Loucy (cell line): ENCODE data around the gene DENND2D.

Source experiments
- H2AFZ ChIP-seq: fragments of 200-600 bp; sonication (generic); 2 replicates; pipeline ENCODE4 v1.6.0; 2016; ENCODE audit warnings: antibody characterized with exemption, mild to moderate bottlenecking, low read length, moderate library complexity
- H3F3A ChIP-seq: fragments of 200-600 bp; 2 replicates; pipeline ENCODE4 v1.6.0; 2016; ENCODE audit warnings: antibody characterized with exemption, low read depth, mild to moderate bottlenecking
- H3K27me3 ChIP-seq: fragments of 200-600 bp; sonication (generic); 2 replicates; pipeline ENCODE4 v1.6.1; 2014; ENCODE audit warnings: low read length, mild to moderate bottlenecking; ENCODE audit not compliant: insufficient read depth, poor library complexity, severe bottlenecking
- H3K36me3 ChIP-seq: fragments of 200-600 bp; sonication (generic); 2 replicates; pipeline ENCODE4 v1.6.1; 2016; ENCODE audit warnings: low read length; ENCODE audit not compliant: insufficient read depth
- H3K4me1 ChIP-seq: fragments of 200-600 bp; sonication (generic); 2 replicates; pipeline ENCODE4 v1.5.1; 2014; ENCODE audit warnings: low read length, mild to moderate bottlenecking; ENCODE audit not compliant: insufficient read depth, poor library complexity, severe bottlenecking
- H3K4me2 ChIP-seq: fragments of 200-600 bp; sonication (generic); 2 replicates; pipeline ENCODE4 v1.6.0; 2014; ENCODE audit warnings: antibody characterized with exemption, low read length, low read depth, mild to moderate bottlenecking; ENCODE audit not compliant: poor library complexity, severe bottlenecking
- H3K4me3 ChIP-seq: fragments of 200-600 bp; sonication (generic); 2 replicates; pipeline ENCODE4 v1.5.1; 2014; ENCODE audit warnings: low read length, mild to moderate bottlenecking, mixed read lengths; ENCODE audit not compliant: poor library complexity, severe bottlenecking
- H3K79me2 ChIP-seq: fragments of 200-600 bp; sonication (generic); 2 replicates; pipeline ENCODE4 v1.6.1; 2014; ENCODE audit warnings: low read length; ENCODE audit not compliant: insufficient read depth
- H3K9ac ChIP-seq: fragments of 200-600 bp; sonication (generic); 2 replicates; pipeline ENCODE4 v1.6.0; 2014; ENCODE audit warnings: mild to moderate bottlenecking, low read depth, low read length, moderate library complexity; ENCODE audit not compliant: poor library complexity, severe bottlenecking
- H3K9me2 ChIP-seq: fragments of 200-600 bp; sonication (generic); replicated peaks from 2 replicates; pipeline ENCODE4 v1.6.1; 2016; ENCODE audit warnings: low read depth, low read length, mixed read lengths
- H3K9me3 ChIP-seq: fragments of 200-600 bp; sonication (generic); 2 replicates; pipeline ENCODE4 v1.6.1; 2014; ENCODE audit warnings: mild to moderate bottlenecking, antibody characterized with exemption, low read length, low read depth; ENCODE audit not compliant: insufficient read depth
- H4K20me1 ChIP-seq: fragments of 200-600 bp; sonication (generic); 2 replicates; pipeline ENCODE4 v1.6.0; 2014; ENCODE audit warnings: antibody characterized with exemption, low read length, mild to moderate bottlenecking; ENCODE audit not compliant: insufficient read depth, poor library complexity, severe bottlenecking
- EZH2phosphoT487 ChIP-seq: fragments of 200-600 bp; IDR thresholded peaks from 2 replicates; pipeline ENCODE4 v1.6.1; 2018; ENCODE audit warnings: antibody characterized with exemption, mild to moderate bottlenecking, moderate library complexity, borderline replicate concordance
- TF ChIP-seq, protein P1 (sequence below): fragments of 200-600 bp; sonication (generic); conservative IDR thresholded peaks from 2 replicates; pipeline ENCODE4 v1.5.1; 2014; ENCODE audit warnings: mild to moderate bottlenecking, antibody characterized with exemption, low read length

The DENND2D gene

DNA sequence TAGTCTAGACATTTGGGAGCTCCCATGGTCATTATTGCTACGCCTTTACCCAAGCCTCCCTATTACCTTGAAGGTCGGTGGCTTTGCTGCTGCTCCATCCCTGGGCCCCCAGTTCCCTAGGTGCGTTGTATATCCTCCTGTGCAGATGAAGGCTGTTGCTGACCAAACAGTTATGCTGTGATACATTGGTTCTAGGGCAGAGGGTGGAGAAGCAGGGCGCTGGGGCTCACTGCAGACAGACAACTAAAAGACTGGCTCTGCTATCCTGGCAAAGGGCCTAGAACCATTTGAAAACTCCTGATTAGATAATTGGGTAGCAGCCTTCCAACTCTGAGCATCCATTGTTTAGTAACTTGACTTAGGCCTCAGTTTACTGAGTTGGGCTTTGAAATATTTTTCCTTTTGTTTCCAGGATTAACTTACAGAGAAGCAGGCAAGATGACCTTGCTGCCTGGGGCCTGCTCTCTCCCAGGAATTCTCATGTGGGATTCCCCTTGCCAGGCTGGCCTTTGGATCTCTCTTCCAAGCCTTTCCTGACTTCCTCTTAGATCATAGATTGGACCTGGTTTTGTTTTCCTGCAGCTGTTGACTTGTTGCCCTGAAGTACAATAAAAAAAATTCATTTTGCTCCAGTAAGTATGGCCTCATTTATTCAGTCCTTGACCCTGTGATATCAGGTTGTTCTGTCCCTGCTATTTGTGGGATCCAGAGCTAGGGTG, 42.5 kb upstream of the DENND2D start:
- no peak overlapping the region for H3K4me3 ChIP-seq
- H3K79me2 ChIP-seq: no peaks in the 10 kb centered on the region
- no peak overlapping the region for H2AFZ ChIP-seq
- H3K27me3 ChIP-seq: no peaks in the 10 kb centered on the region
- H3F3A ChIP-seq: no peaks in the 10 kb centered on the region
- H3K9me3 ChIP-seq: no peaks in the 10 kb centered on the region
- H3K4me1 ChIP-seq: no peaks in the 10 kb centered on the region
- no peaks in the 10 kb centered on the region for H3K36me3 ChIP-seq
- TF ChIP-seq, protein P1, sequence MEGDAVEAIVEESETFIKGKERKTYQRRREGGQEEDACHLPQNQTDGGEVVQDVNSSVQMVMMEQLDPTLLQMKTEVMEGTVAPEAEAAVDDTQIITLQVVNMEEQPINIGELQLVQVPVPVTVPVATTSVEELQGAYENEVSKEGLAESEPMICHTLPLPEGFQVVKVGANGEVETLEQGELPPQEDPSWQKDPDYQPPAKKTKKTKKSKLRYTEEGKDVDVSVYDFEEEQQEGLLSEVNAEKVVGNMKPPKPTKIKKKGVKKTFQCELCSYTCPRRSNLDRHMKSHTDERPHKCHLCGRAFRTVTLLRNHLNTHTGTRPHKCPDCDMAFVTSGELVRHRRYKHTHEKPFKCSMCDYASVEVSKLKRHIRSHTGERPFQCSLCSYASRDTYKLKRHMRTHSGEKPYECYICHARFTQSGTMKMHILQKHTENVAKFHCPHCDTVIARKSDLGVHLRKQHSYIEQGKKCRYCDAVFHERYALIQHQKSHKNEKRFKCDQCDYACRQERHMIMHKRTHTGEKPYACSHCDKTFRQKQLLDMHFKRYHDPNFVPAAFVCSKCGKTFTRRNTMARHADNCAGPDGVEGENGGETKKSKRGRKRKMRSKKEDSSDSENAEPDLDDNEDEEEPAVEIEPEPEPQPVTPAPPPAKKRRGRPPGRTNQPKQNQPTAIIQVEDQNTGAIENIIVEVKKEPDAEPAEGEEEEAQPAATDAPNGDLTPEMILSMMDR: no peak
- TF ChIP-seq EZH2phosphoT487: no peak
- H3K4me2 ChIP-seq: no peak overlapping the region
- no peaks in the 10 kb centered on the region for H4K20me1 ChIP-seq
- no peaks in the 10 kb centered on the region for H3K9me2 ChIP-seq
- H3K9ac ChIP-seq: no peak overlapping the region

DNA sequence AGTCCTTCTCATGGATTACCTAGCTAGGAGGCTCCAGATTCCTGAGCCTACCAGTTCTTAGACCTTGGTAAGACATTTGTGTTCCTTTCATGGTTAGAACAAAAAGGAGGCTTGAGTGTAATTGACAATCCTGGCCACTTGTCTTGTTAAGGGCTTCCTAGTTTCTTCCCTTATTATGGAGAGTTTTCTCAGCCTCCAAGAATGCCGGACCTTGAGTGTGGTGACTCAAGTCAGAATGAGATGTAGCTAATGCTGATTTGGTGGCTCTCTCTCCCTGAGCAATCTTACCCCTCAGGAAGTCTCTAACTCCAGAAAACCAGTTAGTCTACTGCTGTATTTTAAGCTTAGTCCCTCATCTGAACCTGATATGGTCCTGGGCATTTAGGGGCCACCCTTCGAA, 41.4 kb upstream of the DENND2D start:
- TF ChIP-seq, protein P1: no peak
- TF ChIP-seq EZH2phosphoT487: no peak
- no peaks in the 10 kb centered on the region for H3K9me2 ChIP-seq
- H3K4me3 ChIP-seq: no peak overlapping the region
- H3K4me2 ChIP-seq: no peak overlapping the region
- H2AFZ ChIP-seq: no peak overlapping the region
- no peaks in the 10 kb centered on the region for H3K36me3 ChIP-seq
- no peaks in the 10 kb centered on the region for H4K20me1 ChIP-seq
- no peaks in the 10 kb centered on the region for H3K4me1 ChIP-seq
- H3K9me3 ChIP-seq: no peaks in the 10 kb centered on the region
- no peaks in the 10 kb centered on the region for H3K79me2 ChIP-seq
- no peak overlapping the region for H3K9ac ChIP-seq
- H3K27me3 ChIP-seq: no peaks in the 10 kb centered on the region
- H3F3A ChIP-seq: no peaks in the 10 kb centered on the region

DNA sequence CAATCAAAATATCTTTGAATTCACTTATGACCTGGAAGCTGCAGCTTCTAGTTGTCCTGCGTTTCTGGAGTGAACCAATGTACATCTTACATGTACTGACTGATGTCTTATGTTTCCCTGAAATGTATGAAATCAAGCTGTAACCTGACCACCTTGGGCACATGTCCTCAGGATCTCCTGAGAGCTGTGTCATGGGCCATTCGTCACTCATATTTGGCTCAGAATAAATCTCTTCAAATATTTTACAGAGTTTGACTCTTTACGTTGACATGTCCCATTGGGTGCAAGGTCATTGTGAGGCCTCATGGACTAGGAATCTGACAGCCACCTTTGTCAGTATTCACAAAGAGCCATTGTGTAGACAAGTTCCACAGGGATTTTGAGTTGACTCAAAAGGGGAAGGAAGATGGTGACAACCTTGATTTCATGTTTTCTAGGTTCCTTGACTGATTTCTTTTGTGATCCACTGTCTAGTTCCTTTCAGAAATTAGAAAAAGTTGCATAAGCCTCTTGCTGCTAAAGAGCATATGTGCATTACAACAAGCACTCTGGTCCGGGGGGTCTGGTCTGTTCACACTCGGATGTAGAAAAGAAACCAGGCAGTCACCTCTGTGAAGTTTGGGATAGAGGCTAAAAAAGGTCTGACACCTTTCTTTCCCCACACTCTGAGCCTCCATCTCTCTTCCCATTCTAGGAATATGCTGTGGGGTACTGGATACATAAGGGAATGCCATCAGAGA, 37.8 kb upstream of the DENND2D start:
- Histone ChIP-seq H3K4me3 (no peak overlapping the region), H4K20me1 (no peaks in the 10 kb centered on the region), H3K4me2 (no peak overlapping the region)

More for the DNA sequence above, 37.8 kb upstream of the DENND2D start:
- H2AFZ ChIP-seq: no peak overlapping the region
- H3K9me2 ChIP-seq: no peaks in the 10 kb centered on the region
- no peaks in the 10 kb centered on the region for H3K27me3 ChIP-seq
- no peaks in the 10 kb centered on the region for H3K9me3 ChIP-seq
- no peak overlapping the region for H3K9ac ChIP-seq
- H3K4me1 ChIP-seq: no peaks in the 10 kb centered on the region
- no peaks in the 10 kb centered on the region for H3K36me3 ChIP-seq
- no peaks in the 10 kb centered on the region for H3F3A ChIP-seq
- TF ChIP-seq EZH2phosphoT487: no peak
- TF ChIP-seq, protein P1: no peak
- no peaks in the 10 kb centered on the region for H3K79me2 ChIP-seq
